K562 (cell line): ENCODE results near the gene HFE. TPM values are rescaled to one million over a fixed set of nuclear protein-coding genes. Genes with fewer than 3 reads are reported as not detected.

ENCODE experiments used
- CAMTA2 ChIP-seq: fragments of 250-450 bp; sonication (Bioruptor Pico); conservative IDR thresholded peaks from 2 replicates; pipeline ENCODE4 v1.5.1; 2022
- DNMT1 ChIP-seq: fragments of 450-650 bp; IDR thresholded peaks from 2 replicates; pipeline ENCODE4 v1.6.1; 2016; ENCODE audit warnings: antibody characterized with exemption, mild to moderate bottlenecking
- EWSR1 ChIP-seq: fragments of 450-650 bp; IDR thresholded peaks from 2 replicates; pipeline ENCODE4 v1.6.1; 2018; ENCODE audit warnings: borderline replicate concordance, mild to moderate bottlenecking, low read depth, moderate library complexity; ENCODE audit not compliant: partially characterized antibody
- HOXB6 ChIP-seq: fragments of 250-450 bp; sonication (Bioruptor Pico); IDR thresholded peaks from 2 replicates; pipeline ENCODE4 v1.5.1; 2022; ENCODE audit warnings: mild to moderate bottlenecking, borderline replicate concordance
- ILK ChIP-seq: fragments of 450-650 bp; IDR thresholded peaks from 2 replicates; pipeline ENCODE4 v1.6.1; 2016; ENCODE audit warnings: missing genetic modification characterization, low read depth, mild to moderate bottlenecking, missing compliant biosample characterization, moderate library complexity, borderline replicate concordance
- LEF1 ChIP-seq: fragments of 450-650 bp; IDR thresholded peaks from 2 replicates; pipeline ENCODE4 v1.6.1; 2016; ENCODE audit warnings: mild to moderate bottlenecking
- MCM3 ChIP-seq: fragments of 450-650 bp; IDR thresholded peaks from 2 replicates; pipeline ENCODE4 v1.6.1; 2016
- MYC ChIP-seq, 2 experiments: fragments of 250-450 bp in 1 of 2; sonication (Bioruptor Pico) in 1 of 2; IDR thresholded peaks; 2 replicates each; pipeline versions ENCODE4 v1.5.1 to v1.6.1; 2012 to 2021; ENCODE audit warnings: low read depth in 2 of 2, borderline replicate concordance in 1 of 2, improper control_type of control experiment in 1 of 2, low read length in 1 of 2, mild to moderate bottlenecking in 1 of 2, moderate library complexity in 1 of 2
- MYNN ChIP-seq, 2 experiments: sonication (generic); formaldehyde crosslinking in 1 of 2; IDR thresholded peaks; 2 replicates each; pipeline versions ENCODE4 v1.5.0 to v1.6.1; 2016 to 2020; ENCODE audit warnings: antibody characterized with exemption in 1 of 2, missing genetic modification reagents in 1 of 2
- NFE2 ChIP-seq: IDR thresholded peaks from 2 replicates; pipeline ENCODE4 v1.6.1; 2014; ENCODE audit warnings: antibody characterized with exemption, low read depth
- RBM17 ChIP-seq: fragments of 200-400 bp; formaldehyde crosslinking; IDR thresholded peaks from 2 replicates; pipeline ENCODE4 v1.6.1; 2017; ENCODE audit warnings: low read depth, mild to moderate bottlenecking, low read length, borderline replicate concordance
- SIN3B ChIP-seq: fragments of 450-650 bp; IDR thresholded peaks from 2 replicates; pipeline ENCODE4 v1.6.1; 2017; ENCODE audit warnings: low read depth, mild to moderate bottlenecking, moderate library complexity
- SP2 ChIP-seq: IDR thresholded peaks from 2 replicates; pipeline ENCODE4 v1.6.1; 2011; ENCODE audit warnings: mild to moderate bottlenecking, low read depth, low read length, moderate library complexity; ENCODE audit not compliant: poor library complexity, severe bottlenecking; ENCODE audit errors: extremely low read depth
- SRSF7 ChIP-seq: fragments of 200-400 bp; formaldehyde crosslinking; optimal IDR thresholded peaks from 2 replicates; pipeline ENCODE3; 2017; ENCODE audit warnings: mild to moderate bottlenecking, low read depth, low read length
- TAF7 ChIP-seq: fragments of 450-650 bp; IDR thresholded peaks from 2 replicates; pipeline ENCODE4 v1.6.1; 2016; ENCODE audit warnings: missing genetic modification characterization, missing compliant biosample characterization
- TAF9B ChIP-seq: fragments of 450-650 bp; IDR thresholded peaks from 2 replicates; pipeline ENCODE4 v1.6.1; 2018; ENCODE audit warnings: mild to moderate bottlenecking; ENCODE audit not compliant: partially characterized antibody
- TCF7L2 ChIP-seq: fragments of 150-350 bp; IDR thresholded peaks from 2 replicates; pipeline ENCODE4 v1.6.1; 2016; ENCODE audit warnings: low read depth, mild to moderate bottlenecking, low read length, moderate library complexity
- ZNF224 ChIP-seq: sonication (generic); formaldehyde crosslinking; IDR thresholded peaks from 2 replicates; pipeline ENCODE4 v1.8.0; 2022; ENCODE audit warnings: mild to moderate bottlenecking, missing genetic modification reagents
- ZNF239 ChIP-seq: fragments of 250-450 bp; sonication (Bioruptor Pico); IDR thresholded peaks from 2 replicates; pipeline ENCODE4 v1.4.0; 2020; ENCODE audit warnings: mild to moderate bottlenecking
- ZNF584 ChIP-seq: fragments of 200-800 bp; sonication (Bioruptor generic); IDR thresholded peaks from 2 replicates; pipeline ENCODE4 v1.6.1; 2016; ENCODE audit warnings: low read depth, mild to moderate bottlenecking, missing genetic modification characterization, missing compliant biosample characterization
- polyA plus RNA-seq, 8 experiments: library from polyadenylated mRNA; depleted of rRNA in 4 of 8; stranded (reverse) in 5 of 8; unstranded in 3 of 8; fragments of >200 nt; fragmentation: Nextera tagmentation in 2 of 8; fragmentation: Illumina TruSeq in 1 of 8; extraction: Ambion mirVana in 2 of 8; extraction: Trizol in 1 of 8; gene quantifications; 2 replicates each; pipeline versions ENCODE4 v1.2.1 to v1.2.3, GENCODE V29; 2011 to 2014; ENCODE audit warnings: inconsistent platforms in 1 of 8, missing spikeins in 1 of 8
- total RNA-seq, 7 experiments: library from RNA; depleted of rRNA in 6 of 7; stranded (reverse); fragments of >200 nt in 6 of 7; fragmentation: Illumina TruSeq in 2 of 7; extraction: Trizol in 2 of 7; gene quantifications; 2 replicates each; pipeline versions ENCODE4 v1.2.1 to v1.2.3, GENCODE V29; 2011 to 2021; ENCODE audit warnings: low replicate concordance in 1 of 7
- TF ChIP-seq, protein P1 (sequence below): fragments of 450-650 bp; IDR thresholded peaks from 2 replicates; pipeline ENCODE4 v1.6.1; 2016; ENCODE audit warnings: antibody characterized with exemption
- TF ChIP-seq, protein P2 (sequence below): sonication (generic); formaldehyde crosslinking; IDR thresholded peaks from 2 replicates; pipeline ENCODE4 v1.9.0; 2022; ENCODE audit warnings: mild to moderate bottlenecking, missing genetic modification reagents
- TF ChIP-seq, protein P3 (sequence below): fragments of 250-450 bp; sonication (Bioruptor Pico); IDR thresholded peaks from 2 replicates; pipeline ENCODE4 v1.8.0; 2021; ENCODE audit warnings: borderline replicate concordance, mild to moderate bottlenecking, moderate library complexity; ENCODE audit not compliant: poor library complexity, severe bottlenecking
- TF ChIP-seq, protein P4 (sequence below): sonication (generic); formaldehyde crosslinking; IDR thresholded peaks from 2 replicates; pipeline ENCODE4 v1.8.0; 2022; ENCODE audit warnings: mild to moderate bottlenecking, missing genetic modification reagents
- TF ChIP-seq, protein P5 (sequence below), 2 experiments: fragments of 450-650 bp in 1 of 2; sonication (generic) in 1 of 2; formaldehyde crosslinking in 1 of 2; IDR thresholded peaks in 1 of 2; conservative IDR thresholded peaks in 1 of 2; 2 replicates each; pipeline versions ENCODE4 v1.6.1 to v1.8.1; 2016 to 2023; ENCODE audit warnings: mild to moderate bottlenecking in 2 of 2, moderate library complexity in 2 of 2, inconsistent platforms in 1 of 2, missing genetic modification reagents in 1 of 2

Gene HFE
- total and polyA plus RNA-seq, 9 of the 15 experiments (the other 6 are each of a cell fraction or from before 2014, with no cell fraction given) = 0.14 to 1.2 (median 0.76) TPM

DNA sequence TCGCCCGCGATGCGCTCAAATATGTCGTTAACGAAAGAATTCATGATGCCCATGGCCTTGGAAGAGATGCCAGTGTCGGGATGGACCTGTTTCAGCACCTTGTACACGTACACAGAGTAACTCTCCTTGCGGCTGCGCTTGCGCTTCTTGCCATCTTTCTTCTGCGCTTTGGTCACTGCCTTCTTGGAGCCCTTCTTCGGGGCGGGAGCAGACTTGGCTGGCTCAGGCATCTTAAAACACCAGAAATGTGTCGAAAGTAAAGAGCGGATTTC, 36.4 kb downstream of the HFE start (continued):
- TF ChIP-seq RBM17 (no peak), MYNN (IDR thresholded peaks at IDR 0.05) (peak; percentile 23; the same call in 1 of the 2 replicates), MYNN (CRISPR knock-in tag; IDR thresholded peaks at IDR 0.05) (no peak), MYC (IDR thresholded peaks at IDR 0.05; ENCODE audit: low read depth, low read length) (no peak), MYC (CRISPR knock-in tag; IDR thresholded peaks at IDR 0.05; ENCODE audit: borderline replicate concordance, low read depth) (no peak), SP2 (no peak), DNMT1 (no peak), NFE2 (peak; percentile 12; the same call in 1 of the 2 replicates), SRSF7 (no peak), ILK (tag) (no peak), MCM3 (no peak), CAMTA2 (no peak), ZNF239 (CRISPR knock-in tag) (no peak), HOXB6 (CRISPR knock-in tag) (no peak), ZNF224 (CRISPR knock-in tag) (no peak; the same call in 1 of the 2 replicates), TAF9B (no peak), TAF7 (tag) (peak; percentile 78), TCF7L2 (peak; percentile 34; the same call in 1 of the 2 replicates), EWSR1 (no peak), ZNF584 (no peak), SIN3B (no peak), LEF1 (no peak)
- TF ChIP-seq, protein P1, sequence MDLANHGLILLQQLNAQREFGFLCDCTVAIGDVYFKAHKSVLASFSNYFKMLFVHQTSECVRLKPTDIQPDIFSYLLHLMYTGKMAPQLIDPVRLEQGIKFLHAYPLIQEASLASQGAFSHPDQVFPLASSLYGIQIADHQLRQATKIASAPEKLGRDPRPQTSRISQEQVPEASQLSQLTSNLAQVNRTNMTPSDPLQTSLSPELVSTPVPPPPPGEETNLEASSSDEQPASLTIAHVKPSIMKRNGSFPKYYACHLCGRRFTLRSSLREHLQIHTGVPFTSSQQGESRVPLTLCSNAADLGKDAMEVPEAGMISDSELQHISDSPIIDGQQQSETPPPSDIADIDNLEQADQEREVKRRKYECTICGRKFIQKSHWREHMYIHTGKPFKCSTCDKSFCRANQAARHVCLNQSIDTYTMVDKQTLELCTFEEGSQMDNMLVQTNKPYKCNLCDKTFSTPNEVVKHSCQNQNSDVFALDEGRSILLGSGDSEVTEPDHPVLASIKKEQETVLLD = peak; percentile 80
- TF ChIP-seq, protein P2, sequence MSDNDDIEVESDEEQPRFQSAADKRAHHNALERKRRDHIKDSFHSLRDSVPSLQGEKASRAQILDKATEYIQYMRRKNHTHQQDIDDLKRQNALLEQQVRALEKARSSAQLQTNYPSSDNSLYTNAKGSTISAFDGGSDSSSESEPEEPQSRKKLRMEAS (CRISPR knock-in tag) = no peak
- TF ChIP-seq, protein P3, sequence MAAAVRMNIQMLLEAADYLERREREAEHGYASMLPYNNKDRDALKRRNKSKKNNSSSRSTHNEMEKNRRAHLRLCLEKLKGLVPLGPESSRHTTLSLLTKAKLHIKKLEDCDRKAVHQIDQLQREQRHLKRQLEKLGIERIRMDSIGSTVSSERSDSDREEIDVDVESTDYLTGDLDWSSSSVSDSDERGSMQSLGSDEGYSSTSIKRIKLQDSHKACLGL (CRISPR knock-in tag) = no peak
- TF ChIP-seq, protein P4, sequence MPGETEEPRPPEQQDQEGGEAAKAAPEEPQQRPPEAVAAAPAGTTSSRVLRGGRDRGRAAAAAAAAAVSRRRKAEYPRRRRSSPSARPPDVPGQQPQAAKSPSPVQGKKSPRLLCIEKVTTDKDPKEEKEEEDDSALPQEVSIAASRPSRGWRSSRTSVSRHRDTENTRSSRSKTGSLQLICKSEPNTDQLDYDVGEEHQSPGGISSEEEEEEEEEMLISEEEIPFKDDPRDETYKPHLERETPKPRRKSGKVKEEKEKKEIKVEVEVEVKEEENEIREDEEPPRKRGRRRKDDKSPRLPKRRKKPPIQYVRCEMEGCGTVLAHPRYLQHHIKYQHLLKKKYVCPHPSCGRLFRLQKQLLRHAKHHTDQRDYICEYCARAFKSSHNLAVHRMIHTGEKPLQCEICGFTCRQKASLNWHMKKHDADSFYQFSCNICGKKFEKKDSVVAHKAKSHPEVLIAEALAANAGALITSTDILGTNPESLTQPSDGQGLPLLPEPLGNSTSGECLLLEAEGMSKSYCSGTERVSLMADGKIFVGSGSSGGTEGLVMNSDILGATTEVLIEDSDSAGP (CRISPR knock-in tag) = 0 out of 2 replicates have a peak, but pooled peaks have one; percentile 38
- TF ChIP-seq, protein P5, sequence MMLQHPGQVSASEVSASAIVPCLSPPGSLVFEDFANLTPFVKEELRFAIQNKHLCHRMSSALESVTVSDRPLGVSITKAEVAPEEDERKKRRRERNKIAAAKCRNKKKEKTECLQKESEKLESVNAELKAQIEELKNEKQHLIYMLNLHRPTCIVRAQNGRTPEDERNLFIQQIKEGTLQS (IDR thresholded peaks at IDR 0.05) = no peak
- TF ChIP-seq, protein P5 (CRISPR knock-in tag; conservative IDR thresholded peaks at IDR 0.05) = no peak
